Fibroblast of skin of left biceps (primary cell): Measurements from ENCODE around the gene GNAT2.
A peak's percentile ranks its signal among the peaks of the same experiment; 100 is the strongest.

Source experiments
- DNase-seq, 2 experiments: peaks; one replicate each; pipeline ENCODE4 v3.0.0-alpha.2; 2013; ENCODE audit warnings: low read depth in 2 of 2

GNAT2 gene

DNA sequence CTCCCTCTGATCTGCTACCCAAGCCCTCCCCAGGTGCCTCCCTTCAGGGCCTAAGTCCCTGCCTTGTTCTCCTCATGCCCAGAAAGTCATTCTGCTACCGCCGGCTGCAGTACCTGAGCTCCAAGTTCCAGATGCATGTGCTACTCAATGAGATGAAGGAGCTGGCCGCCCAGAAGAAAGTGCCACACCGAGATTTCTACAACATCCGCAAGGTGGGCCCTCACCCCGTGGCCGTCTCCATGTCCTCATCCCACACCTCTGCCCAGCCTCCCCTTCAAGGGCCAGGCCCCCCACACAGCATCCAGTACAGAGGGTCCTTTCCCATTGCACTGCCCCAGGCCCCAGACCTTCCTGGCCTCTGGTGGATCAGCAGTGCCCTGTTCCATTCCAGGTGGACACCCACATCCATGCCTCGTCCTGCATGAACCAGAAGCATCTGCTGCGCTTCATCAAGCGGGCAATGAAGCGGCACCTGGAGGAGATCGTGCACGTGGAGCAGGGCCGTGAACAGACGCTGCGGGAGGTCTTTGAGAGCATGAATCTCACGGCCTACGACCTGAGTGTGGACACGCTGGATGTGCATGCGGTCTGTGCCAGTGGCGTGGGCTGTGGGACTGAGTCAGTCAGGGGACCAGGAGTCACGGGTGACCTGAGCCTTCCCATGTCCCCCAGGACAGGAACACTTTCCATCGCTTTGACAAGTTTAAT lies 8.4 kb upstream of the GNAT2 start:
- DNase-seq = no peak

DNA sequence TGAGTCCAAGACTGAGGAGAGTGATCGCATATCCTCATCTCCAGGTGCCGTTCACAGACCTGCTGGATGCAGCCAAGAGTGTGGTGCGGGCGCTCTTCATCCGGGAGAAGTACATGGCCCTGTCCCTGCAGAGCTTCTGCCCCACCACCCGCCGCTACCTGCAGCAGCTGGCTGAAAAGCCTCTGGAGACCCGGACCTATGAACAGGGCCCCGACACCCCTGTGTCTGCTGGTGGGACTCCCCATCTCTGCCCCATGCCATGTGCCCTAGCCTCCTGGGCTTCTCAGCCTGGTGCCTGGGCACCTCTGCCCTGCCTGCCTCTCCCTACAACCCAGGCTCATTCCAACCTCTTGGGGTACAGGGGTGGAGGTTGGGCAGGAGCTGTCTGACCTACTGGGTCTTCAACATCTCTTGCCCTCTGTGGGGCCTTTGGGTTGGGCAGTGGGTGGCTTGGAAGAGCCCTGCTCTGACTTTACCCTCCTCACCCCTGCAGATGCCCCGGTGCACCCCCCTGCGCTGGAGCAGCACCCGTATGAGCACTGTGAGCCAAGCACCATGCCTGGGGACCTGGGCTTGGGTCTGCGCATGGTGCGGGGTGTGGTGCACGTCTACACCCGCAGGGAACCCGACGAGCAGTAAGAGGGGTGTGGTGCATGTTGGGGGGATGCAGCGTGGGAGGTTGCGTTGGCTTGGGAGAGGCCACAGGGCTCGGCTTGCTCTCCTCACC lies 7.4 kb upstream of the GNAT2 start:
- DNase-seq = no peak

DNA sequence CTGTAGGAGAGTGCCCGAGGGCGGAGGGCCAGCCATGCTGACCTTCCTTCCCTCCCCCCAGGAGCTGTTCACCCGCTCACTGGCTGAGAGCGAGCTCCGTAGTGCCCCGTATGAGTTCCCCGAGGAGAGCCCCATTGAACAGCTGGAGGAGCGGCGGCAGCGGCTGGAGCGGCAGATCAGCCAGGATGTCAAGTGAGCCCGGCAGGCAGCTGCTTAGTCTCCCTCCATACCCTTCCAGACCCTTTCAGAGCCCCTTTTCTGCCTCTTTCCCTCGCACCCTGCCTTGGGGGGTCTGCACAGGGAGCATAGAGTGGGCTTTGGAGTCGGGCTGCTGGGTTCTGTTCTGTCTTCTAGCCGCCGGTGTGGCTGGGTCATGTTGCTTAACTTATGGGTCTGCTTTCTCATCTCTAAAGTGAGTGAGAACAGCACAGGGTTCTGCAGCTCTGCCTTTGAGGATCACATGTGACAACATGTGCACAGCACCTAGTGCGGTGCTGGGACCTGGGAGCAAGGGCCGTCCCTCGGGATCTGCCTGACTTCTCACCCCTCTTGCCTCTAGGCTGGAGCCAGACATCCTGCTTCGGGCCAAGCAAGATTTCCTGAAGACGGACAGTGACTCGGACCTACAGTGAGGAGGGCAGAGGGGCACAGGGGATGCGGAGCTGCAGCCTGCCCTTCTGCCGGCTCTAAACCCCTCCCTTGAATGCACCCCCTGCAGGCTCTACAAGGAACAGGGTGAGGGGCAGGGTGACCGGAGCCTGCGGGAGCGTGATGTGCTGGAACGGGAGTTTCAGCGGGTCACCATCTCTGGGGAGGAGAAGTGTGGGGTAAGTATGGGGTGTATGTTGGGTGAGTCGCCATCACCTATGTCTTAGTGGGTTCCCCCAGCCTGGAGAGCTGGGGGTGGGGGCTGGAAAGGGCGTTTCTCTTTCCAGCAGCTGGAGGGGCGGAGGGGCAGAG lies 6.5 kb upstream of the GNAT2 start:
- no peak for DNase-seq

- DNase-seq = no peak
Observed at GRCh38 chr1:109625176-109625575, 5.8 kb upstream of the GNAT2 start.

GRCh38 chr1:109624201-109625010 lies 5.0 kb upstream of the GNAT2 start:
- no peak for DNase-seq

DNA sequence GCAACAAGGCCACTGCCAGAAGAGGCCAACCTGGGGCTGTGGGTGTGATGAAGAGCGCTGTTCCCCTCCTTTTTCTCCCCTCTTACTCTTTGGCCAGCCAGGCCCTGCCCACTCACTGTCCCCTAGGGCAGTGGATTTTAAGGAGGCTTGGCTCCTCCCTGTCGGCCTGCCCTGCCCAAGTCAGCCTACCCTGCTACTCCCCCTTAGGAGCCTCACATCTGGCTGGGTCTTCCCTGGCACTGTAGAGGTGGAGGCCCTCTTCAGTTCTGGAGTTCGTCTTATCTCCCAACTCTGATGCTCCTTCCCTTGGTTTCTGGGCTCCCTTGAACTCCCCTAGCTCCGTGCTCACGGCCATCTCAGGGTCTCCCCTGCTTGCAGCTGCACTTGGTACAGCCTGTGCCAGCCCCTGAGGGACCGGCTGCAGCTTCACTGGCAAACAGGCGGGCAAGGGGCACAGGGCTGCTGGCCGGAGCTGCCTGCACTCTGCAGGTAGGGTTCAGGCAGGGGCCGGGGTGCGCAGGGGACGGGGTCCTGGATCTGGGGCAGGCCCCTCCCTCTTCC lies 4.3 kb upstream of the GNAT2 start:
- DNase-seq = no peak

DNA sequence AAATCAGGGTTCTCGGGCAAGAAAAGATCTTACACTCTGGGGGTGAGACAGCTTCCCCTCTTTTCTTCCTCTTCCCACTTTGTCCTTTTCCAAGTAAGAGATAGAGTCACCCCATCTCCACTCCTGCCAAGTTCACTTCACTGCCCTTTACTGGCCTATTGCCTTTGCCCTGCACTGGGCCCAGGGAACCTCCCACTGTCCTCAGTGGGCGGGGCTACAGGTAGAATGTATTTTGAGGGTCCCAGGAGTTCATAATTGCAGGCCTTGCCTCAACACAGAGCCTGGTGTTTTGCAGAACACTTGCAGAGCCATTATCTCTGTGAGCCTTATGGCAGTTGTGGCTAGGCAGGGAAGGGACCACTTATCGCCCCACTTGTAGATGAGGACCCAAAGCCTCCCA lies 3.5 kb upstream of the GNAT2 start:
- no peak for DNase-seq

GRCh38 chr1:109622137-109622892 lies 2.9 kb upstream of the GNAT2 start:
- no peak for DNase-seq

- no peak for DNase-seq
Observed at GRCh38 chr1:109621379-109622136, 2.1 kb upstream of the GNAT2 start.

GRCh38 chr1:109620841-109621286 lies 1.4 kb upstream of the GNAT2 start:
- peak; percentile 88 for DNase-seq

- no peak for DNase-seq
Observed at GRCh38 chr1:109620401-109620791, 980 bp upstream of the GNAT2 start.

DNA sequence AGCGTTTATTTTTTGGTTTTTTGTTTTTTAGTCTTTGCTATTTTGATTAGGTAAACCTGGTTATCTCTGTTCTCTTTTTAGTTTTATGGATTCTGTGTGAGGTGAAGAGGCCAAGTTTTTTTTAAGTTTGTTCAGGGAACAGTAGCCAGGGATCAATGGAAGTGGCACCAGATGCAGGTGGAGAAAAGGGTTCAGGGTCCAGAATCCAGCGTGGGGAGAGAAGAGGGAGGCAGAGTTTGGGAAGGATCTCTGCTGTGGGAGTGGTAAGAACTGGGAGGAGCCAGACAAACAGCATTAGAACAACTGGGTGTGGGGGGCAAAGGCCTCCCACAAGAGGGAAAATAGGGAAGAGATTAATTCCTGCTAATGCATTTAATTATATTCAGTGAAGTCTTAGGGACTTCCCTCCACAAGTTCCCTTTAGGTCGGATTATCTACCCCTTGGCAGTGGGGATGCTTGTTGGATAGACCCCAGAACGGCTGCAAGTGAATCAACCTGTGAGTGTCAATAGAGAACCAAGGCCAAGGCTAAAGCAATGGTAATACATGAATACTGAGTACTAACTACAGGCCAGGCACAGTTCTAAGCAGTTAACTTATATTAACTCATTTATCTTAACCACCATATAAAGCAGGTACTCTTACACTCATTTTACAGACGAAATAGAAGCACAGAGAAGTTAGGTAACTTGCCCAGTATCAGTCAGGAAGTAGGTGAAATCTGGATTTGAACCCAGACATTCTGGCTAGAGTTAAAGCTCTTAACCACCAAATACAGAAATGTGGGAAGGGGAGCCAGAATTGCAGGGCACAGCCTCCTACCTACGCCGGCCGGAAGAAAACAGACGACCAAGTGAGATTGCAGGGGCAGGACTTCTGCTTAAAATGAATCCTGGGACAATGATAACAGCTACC lies 498 bp downstream of the GNAT2 start:
- DNase-seq = no peak

DNA sequence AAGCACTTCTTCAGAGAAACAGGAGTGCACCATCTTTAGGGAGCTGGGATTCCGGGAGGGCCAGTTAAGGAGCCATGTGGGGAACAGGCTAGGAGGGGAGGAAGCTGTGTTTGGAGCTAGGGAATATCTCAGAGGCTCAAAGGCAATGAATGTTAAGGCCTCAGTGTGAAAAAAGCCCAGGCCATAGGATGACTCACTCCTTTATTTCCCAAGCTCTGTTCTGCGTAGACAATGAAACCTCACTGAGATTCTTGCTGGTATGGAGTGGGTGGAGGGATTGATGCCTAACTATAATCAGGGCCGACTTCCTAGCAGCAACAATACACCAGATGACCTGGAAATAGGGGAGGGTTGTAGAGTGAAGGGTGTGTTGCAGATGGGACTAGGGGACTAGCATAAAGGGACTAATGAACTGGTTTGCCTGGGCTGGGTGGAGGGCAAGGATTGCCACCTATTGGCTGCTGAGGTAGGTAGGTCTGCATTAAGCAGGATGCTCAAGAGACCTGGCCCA lies 2.1 kb downstream of the GNAT2 start:
- peak; percentile 66 to 69 for DNase-seq

DNA sequence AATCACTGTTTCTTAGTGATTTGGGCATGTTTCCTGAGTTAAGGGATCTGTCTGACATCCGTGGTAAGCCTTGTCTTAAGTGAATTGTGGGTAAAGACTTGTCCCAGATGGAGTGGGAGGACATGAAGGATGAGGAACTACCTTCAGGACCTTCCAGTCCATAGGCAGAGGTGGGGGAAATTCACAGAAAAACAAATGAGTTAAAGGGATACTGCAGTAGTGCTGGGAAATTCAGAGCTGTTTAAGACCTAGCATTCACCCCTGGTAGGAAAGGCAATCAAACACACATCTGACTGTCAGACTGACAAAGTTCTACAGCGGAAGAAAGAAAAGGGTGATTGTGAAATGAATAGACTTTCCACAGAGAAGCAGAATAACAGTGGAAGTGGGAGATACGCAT lies 3.0 kb downstream of the GNAT2 start:
- DNase-seq = no peak

GRCh38 chr1:109615879-109616278 lies 3.5 kb downstream of the GNAT2 start:
- no peak for DNase-seq

DNA sequence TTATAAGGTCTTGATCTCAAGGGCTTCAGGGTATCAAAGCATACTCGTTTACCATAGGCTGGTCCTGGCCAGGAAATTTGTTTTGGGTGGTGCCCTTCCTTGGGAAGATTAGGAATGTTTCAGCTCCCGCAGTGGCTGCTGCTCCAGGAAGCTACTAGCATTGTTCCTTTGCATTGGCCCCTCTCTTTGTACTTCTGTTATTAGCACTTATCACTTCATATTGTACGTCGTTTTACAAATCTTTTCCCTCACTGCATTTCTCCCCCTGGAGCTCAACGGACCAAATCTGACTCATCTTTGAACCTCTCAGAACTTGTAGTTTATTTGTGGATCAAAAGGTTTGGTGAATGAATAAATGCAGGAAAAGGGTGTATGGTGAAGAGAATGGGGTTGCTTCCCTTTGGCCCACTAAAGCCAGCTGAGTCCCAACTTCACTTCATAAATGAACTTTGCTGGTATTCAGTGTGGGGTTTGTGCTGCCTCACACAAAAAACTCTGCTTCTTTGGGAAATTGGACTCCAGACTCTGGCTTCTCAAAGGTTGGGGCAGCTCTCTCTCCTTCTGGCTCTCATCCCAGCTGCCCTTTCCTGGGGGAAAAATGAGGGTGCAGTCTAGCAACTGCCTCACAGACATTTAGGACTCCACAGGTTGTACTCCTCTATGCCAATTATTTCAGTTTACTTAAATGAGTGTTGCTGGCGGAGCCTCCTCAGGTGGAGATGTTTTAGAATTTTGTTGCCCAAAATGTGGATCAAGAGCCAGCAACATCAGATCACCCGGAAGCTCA lies 5.9 kb downstream of the GNAT2 start:
- no peak for DNase-seq

GRCh38 chr1:109611308-109611990 lies 8.0 kb downstream of the GNAT2 start:
- no peak for DNase-seq
